ENCODE data around the gene LSG1.
A peak's percentile ranks its signal among the peaks of the same experiment; 100 is the strongest.

LSG1 gene

DNA sequence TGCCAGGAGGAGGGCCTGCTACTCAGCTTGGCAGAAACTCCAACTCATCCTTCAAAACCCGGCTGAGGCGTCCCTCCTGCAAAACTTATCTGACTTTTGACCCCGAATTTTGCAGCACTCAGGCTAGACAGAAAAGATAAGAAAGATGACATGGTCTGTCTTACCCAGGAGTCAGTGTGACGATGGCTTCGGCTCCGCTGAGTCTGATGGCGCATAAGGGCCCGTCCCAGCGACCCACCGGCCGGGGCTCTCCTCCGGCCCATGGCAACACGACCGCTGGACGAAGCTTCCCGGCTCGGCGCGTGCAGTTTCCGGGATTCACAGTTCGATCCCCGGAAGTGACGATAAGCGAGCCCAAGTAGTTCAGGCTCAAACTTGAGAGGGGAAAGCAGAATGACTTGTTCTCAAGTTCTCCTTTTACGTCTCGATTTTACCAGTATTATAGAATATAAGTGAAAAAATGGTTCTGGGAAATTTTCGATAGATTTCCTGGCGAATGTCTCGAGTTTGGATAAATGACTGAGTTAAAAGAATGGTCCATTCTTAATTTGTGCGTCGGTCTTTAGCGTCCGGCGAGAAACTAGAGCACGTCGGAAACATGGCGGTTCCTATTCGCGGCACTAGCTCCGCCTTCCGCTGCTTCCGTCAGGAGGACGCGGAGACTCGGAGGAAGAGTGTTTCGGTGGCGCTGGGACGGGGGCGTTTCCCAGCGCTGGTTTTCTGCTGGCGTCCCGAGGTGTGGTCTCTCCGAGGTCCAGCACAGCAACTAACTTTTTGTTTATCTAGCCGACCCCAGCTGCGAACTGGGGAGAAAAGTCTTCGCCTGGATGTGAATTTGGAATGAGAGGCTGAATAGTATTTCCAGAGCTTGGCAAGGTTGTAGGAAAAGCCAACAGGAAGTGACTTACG lies at the start of gene LSG1:
Gene LSG1, minus strand, starts transcription at position 292 of the 909 bp plus-strand sequence. Its CDS starts 29 bp downstream, at position 263.
- H3K9me3 ChIP-seq (ENCODE audit: insufficient read depth, low read depth, low read length) = no peaks in the 10 kb centered on the region
- TF ChIP-seq, protein P1, sequence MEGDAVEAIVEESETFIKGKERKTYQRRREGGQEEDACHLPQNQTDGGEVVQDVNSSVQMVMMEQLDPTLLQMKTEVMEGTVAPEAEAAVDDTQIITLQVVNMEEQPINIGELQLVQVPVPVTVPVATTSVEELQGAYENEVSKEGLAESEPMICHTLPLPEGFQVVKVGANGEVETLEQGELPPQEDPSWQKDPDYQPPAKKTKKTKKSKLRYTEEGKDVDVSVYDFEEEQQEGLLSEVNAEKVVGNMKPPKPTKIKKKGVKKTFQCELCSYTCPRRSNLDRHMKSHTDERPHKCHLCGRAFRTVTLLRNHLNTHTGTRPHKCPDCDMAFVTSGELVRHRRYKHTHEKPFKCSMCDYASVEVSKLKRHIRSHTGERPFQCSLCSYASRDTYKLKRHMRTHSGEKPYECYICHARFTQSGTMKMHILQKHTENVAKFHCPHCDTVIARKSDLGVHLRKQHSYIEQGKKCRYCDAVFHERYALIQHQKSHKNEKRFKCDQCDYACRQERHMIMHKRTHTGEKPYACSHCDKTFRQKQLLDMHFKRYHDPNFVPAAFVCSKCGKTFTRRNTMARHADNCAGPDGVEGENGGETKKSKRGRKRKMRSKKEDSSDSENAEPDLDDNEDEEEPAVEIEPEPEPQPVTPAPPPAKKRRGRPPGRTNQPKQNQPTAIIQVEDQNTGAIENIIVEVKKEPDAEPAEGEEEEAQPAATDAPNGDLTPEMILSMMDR (conservative IDR thresholded peaks at IDR 0.05; ENCODE audit: low read length) = no peak
- TF ChIP-seq EZH2phosphoT487 (IDR thresholded peaks at IDR 0.05; ENCODE audit: borderline replicate concordance) = no peak

DNA sequence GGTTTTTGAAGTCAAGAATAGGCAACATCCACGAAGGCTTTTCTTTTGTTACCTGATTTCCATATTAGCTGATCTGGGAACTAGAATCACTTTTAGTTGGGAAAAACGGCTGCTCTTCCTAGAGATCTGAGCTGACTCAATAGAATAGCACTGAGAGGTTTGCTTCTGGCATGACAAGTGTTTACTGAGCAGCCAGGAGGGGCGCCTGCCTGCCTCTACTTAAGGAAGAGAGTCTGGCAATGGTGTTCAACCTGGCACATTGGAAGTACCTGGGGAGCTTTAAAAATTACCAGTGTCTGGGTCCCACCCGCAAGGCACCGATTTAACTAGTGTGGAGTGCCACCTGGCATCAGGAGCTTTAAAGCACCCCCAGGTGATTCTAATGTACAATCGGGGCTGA lies 48.1 kb upstream of the LSG1 start:
- no peaks in the 10 kb centered on the region for H3K9me3 ChIP-seq (ENCODE audit: insufficient read depth, low read depth, low read length)
- no peaks in the 10 kb centered on the region for H3K79me2 ChIP-seq (ENCODE audit: insufficient read depth, low read length)
- TF ChIP-seq EZH2phosphoT487 (IDR thresholded peaks at IDR 0.05; ENCODE audit: borderline replicate concordance) = no peak
- TF ChIP-seq, protein P1 (conservative IDR thresholded peaks at IDR 0.05; ENCODE audit: low read length) = no peak
- no peak overlapping the region for H3K4me3 ChIP-seq (ENCODE audit: low read length, poor library complexity, severe bottlenecking)
- H3K36me3 ChIP-seq (ENCODE audit: insufficient read depth, low read length) = no peaks in the 10 kb centered on the region
- H3K27me3 ChIP-seq (ENCODE audit: insufficient read depth, low read length, poor library complexity, severe bottlenecking) = no peaks in the 10 kb centered on the region
- no peaks in the 10 kb centered on the region for H3K4me1 ChIP-seq (ENCODE audit: insufficient read depth, low read length, poor library complexity, severe bottlenecking)
- no peaks in the 10 kb centered on the region for H4K20me1 ChIP-seq (ENCODE audit: insufficient read depth, low read length, poor library complexity, severe bottlenecking)
- no peak overlapping the region for H3K9ac ChIP-seq (ENCODE audit: low read depth, low read length, poor library complexity, severe bottlenecking)
- H3K9me2 ChIP-seq (replicated peaks; ENCODE audit: low read depth, low read length) = no peaks in the 10 kb centered on the region
- no peaks in the 10 kb centered on the region for H3F3A ChIP-seq (ENCODE audit: low read depth)
- no peak overlapping the region for H2AFZ ChIP-seq (ENCODE audit: low read length)
- no peak overlapping the region for H3K4me2 ChIP-seq (ENCODE audit: low read depth, low read length, poor library complexity, severe bottlenecking)

More for the DNA sequence above, at the start of gene LSG1:
- peaks cover 19% of the 10 kb centered on the region for H4K20me1 ChIP-seq (ENCODE audit: insufficient read depth, low read length, poor library complexity, severe bottlenecking)
- H3K9me2 ChIP-seq (replicated peaks; ENCODE audit: low read depth, low read length) = no peaks in the 10 kb centered on the region
- H3K4me1 ChIP-seq (ENCODE audit: insufficient read depth, low read length, poor library complexity, severe bottlenecking) = peaks cover 31% of the 10 kb centered on the region
- H3K4me2 ChIP-seq (ENCODE audit: low read depth, low read length, poor library complexity, severe bottlenecking) = peak within 1 kb of the TSS; percentile 89
- H3K36me3 ChIP-seq (ENCODE audit: insufficient read depth, low read length) = no peaks in the 10 kb centered on the region
- H3F3A ChIP-seq (ENCODE audit: low read depth) = no peaks in the 10 kb centered on the region
- peak within 1 kb of the TSS; percentile 87 for H3K9ac ChIP-seq (ENCODE audit: low read depth, low read length, poor library complexity, severe bottlenecking)
- peaks cover 46% of the 10 kb centered on the region for H3K79me2 ChIP-seq (ENCODE audit: insufficient read depth, low read length)
- H3K4me3 ChIP-seq (ENCODE audit: low read length, poor library complexity, severe bottlenecking) = peak within 1 kb of the TSS; percentile 96
- H2AFZ ChIP-seq (ENCODE audit: low read length) = peak within 1 kb of the TSS; percentile 86
- H3K27me3 ChIP-seq (ENCODE audit: insufficient read depth, low read length, poor library complexity, severe bottlenecking) = no peaks in the 10 kb centered on the region

DNA sequence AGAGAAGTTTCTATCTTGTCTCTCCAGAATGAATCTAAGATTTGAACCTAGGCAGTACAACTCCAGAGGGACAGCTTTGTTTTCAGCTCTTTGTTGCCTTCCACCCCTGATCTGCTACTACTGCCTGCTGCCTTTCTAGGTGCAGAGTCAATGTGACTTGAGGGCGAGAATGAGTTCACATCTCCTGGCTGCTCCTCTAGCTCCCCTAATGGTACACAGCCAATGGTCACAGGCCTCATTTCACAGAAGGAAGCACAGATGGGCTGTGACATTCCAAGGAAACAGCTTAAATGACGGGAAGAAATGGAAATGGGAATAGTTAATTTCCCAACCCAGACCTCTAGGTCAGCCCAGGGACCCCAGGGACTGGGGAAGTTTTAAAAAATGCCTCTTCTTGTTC lies 46.1 kb upstream of the LSG1 start:
- TF ChIP-seq, protein P1 (conservative IDR thresholded peaks at IDR 0.05; ENCODE audit: low read length) = no peak
- TF ChIP-seq EZH2phosphoT487 (IDR thresholded peaks at IDR 0.05; ENCODE audit: borderline replicate concordance) = no peak
- Histone ChIP-seq H3K4me3 (ENCODE audit: low read length, poor library complexity, severe bottlenecking) (no peak overlapping the region), H3K27me3 (ENCODE audit: insufficient read depth, low read length, poor library complexity, severe bottlenecking) (no peaks in the 10 kb centered on the region), H3F3A (ENCODE audit: low read depth) (no peaks in the 10 kb centered on the region), H3K36me3 (ENCODE audit: insufficient read depth, low read length) (no peaks in the 10 kb centered on the region), H2AFZ (ENCODE audit: low read length) (no peak overlapping the region), H3K4me1 (ENCODE audit: insufficient read depth, low read length, poor library complexity, severe bottlenecking) (no peaks in the 10 kb centered on the region), H4K20me1 (ENCODE audit: insufficient read depth, low read length, poor library complexity, severe bottlenecking) (no peaks in the 10 kb centered on the region), H3K9me3 (ENCODE audit: insufficient read depth, low read depth, low read length) (no peaks in the 10 kb centered on the region), H3K4me2 (ENCODE audit: low read depth, low read length, poor library complexity, severe bottlenecking) (no peak overlapping the region), H3K79me2 (ENCODE audit: insufficient read depth, low read length) (no peaks in the 10 kb centered on the region), H3K9me2 (replicated peaks; ENCODE audit: low read depth, low read length) (no peaks in the 10 kb centered on the region), H3K9ac (ENCODE audit: low read depth, low read length, poor library complexity, severe bottlenecking) (no peak overlapping the region)

Measured in Loucy (cell line).